H54 (cell line): Measurements from ENCODE around the gene ZNF841.

Experiments
- DNase-seq: peaks from one replicate; pipeline ENCODE4 v3.0.0; 2011; ENCODE audit warnings: low spot score, mixed read lengths; ENCODE audit not compliant: insufficient read length
- FAIRE-seq: peaks from 3 replicates; lab custom pipeline; 2011; peaks lifted over from hg19 to GRCh38; lab: Jason Lieb, UNC
- POLR2A ChIP-seq: IDR thresholded peaks from 2 replicates; pipeline ENCODE4 v1.6.1; 2011; ENCODE audit warnings: low read depth, mild to moderate bottlenecking, low read length

The ZNF841 gene

GRCh38 chr19:52095172-52096014, at the start of gene ZNF841:
Gene ZNF841, minus strand, starts transcription at chr19:52095765. Its CDS starts 10,964 bp downstream, at chr19:52084801.
- peak; percentile 75 for TF ChIP-seq POLR2A
- peak; percentile 52 for FAIRE-seq
- peak; percentile 89 for DNase-seq

- FAIRE-seq (no peak), DNase-seq (no peak)
- no peak for TF ChIP-seq POLR2A
These were observed 46.5 kb upstream of the ZNF841 start for GRCh38 chr19:52142001-52142595.

DNA sequence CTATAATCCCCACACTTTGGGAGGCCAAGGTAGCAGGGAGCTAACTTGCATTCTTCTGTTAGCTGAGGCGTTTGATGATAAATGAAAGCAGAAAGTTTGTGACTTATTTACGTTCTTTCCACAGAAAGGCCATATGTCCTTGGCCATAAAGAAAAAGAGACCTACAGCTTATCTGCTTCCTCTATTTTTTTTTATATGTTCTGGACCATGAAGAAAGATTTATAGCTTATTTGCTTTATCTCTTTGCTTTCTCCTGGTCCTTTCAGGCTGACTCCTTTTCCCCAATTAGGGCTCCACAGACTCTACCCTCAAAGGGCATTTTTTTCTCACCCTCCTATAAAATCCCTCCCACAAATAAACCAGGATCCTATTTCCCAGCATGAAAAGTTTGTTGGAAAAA, 45.6 kb upstream of the ZNF841 start:
- DNase-seq (no peak), FAIRE-seq (no peak)
- no peak for TF ChIP-seq POLR2A

DNA sequence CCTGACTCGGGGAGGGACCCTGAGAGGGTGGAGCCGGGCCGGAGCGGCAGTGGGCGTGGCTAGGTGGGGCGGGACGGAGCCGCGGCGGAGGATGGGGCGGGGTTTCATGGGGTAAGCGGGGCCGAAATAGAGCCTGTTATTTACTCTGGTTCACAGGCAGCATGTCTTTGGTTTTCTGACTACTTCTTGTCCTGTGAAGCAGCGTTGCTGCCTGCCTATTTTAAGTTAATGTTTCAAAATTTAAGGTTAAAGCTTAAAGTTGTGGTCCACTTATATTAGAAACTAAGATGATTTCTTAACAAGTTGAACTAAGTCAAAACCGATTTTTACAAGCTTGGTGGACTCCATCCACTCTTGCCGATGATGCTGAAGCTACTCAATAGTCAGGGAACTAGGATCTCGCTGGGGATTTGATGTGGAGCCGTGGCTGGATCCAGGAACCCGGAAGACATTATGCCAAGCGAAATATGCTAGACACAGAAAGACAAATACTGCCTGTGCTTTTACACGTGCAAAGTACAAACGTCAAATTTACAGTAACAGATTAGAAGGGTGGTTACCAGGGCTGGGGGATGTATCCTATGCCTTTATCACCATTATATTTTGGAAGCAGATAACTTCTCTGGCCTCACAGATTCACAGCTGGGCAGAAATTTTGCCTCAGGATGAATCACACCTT, 44.6 kb upstream of the ZNF841 start:
- FAIRE-seq (peak; percentile 30), DNase-seq (no peak)
- TF ChIP-seq POLR2A: no peak

DNA sequence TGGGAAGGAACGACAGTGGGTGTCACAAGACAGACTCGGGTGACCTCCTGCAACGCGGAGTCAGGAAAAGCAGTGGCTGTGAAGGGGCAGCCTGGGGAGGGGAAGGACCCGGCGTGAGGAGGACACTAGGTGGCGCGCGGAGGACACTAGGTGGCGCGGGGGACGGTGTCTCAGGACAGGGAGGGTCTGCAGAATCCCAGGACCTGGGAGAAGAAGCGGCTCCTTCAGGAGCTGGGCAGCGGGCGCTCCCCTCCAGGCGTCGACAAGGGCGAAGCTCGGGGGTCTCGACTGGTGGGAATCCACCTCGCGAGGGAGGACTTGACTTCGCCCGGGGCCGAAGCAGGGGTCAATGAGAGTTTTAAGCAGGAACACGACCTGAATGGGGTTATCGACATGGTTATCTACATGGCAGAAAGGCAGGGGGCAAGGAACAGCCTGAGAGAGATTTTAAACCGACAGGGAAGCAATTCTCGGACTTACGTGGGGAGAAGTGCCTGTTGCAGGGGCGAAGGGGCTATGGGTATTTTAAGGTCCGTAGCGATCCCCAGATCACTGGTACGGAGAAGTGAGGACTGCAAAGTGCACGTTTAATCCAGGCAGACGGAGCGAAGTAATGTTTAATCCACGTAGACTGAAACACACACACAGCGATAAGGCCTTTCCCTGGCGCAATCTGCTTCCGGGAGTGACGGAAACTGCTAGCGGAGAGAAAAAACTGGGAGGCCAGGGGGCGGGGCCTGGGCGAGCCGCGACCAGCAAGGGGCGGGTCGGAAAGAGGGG, 43.9 kb upstream of the ZNF841 start, which contains the start of gene ZNF616:
Gene ZNF616, minus strand, starts transcription at position 687 of the 780 bp plus-strand sequence. CDS start 9,426 bp downstream, outside the sequence.
- DNase-seq: peak; percentile 85
- FAIRE-seq: no peak
- TF ChIP-seq POLR2A: peak; percentile 76

DNA sequence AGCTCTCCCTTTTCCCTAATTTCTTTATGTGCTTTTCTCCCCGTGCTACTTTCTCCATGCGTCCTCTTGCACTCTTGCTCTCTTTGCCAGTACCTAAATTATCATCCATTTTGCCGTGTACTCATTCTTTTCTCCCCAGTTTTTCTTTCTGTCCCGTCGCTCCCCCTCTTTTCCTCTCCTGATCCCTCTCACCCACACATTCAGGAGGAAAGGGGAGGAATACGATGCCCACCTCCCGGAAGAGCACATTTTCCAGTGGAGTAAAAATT, 43.4 kb upstream of the ZNF841 start:
- no peak for TF ChIP-seq POLR2A
- FAIRE-seq (no peak), DNase-seq (no peak)

DNA sequence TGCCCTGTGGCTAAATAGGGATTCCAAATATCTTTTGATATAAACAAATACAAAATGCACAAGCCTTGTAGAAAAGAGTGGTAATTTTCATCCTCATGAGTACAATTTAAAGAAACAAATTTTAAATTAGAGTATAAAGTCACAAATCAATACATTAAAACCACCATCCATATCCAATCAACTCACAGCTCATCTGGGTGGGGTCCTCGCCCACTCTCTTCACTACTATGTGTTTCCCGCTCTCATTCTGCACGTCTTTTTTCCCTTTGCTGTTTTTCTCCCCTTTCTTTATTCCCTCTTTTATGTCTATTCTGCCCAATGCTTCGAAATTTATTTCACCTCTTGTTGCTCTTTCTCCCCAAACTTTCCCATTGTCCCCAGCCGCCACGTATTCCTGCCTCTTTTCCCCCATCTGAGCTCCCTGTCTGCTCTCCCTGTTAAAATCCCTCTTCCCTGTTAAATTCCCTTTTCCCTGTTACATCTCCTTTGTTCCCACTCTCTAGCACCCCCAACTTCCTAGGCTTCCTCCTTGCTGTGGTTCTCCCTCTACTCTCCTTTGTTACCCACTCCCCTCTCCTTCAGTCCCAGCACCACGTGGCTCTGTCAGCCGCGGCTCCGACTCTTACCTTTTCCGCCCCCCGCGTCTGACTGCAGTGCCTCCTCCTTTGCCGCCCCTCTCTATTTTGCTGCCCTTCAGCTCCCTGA, 42.9 kb upstream of the ZNF841 start:
- no peak for TF ChIP-seq POLR2A
- DNase-seq: no peak
- FAIRE-seq: no peak

DNA sequence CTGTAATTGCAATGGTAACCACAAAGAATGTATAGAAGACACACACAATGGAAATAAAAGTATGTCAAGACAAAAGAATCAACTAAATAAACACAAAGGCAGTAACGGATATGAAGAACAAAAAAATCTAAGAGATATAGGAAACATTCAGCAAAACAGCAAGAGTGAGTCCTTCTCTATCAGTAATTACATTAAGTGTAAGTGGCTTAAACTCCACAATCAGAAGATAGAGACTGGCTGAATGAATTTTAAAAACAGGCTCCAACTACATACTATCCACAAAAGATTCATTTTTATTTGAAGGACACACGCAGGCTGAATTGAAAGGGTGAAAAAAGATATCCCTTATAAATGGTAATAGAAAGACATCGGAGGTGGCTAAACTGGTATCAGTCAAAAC, 24.7 kb upstream of the ZNF841 start:
- DNase-seq (no peak), FAIRE-seq (no peak)
- TF ChIP-seq POLR2A: no peak

DNA sequence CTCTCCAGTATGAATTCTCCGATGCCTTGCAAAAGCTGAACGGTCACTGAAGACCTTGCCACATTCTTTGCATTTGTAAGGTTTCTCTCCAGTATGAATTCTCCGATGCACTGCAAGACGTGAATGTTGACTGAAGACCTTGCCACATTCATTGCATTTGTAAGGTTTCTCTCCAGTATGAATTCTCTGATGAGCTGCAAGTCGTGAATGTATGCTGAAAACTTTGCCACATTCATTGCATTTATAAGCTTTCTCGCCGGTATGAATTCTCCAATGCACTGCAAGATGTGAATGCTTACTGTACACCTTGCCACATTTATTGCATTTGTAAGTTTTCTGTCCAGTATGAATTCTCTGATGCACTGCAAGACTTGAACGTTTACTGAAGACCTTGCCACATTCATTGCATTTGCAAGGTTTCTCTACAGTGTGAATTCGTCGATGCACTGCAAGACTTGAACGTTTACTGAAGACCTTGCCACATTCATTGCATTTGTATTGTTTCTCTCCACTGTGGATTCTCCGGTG, 20.0 kb upstream of the ZNF841 start:
- DNase-seq: no peak
- no peak for TF ChIP-seq POLR2A
- no peak for FAIRE-seq

DNA sequence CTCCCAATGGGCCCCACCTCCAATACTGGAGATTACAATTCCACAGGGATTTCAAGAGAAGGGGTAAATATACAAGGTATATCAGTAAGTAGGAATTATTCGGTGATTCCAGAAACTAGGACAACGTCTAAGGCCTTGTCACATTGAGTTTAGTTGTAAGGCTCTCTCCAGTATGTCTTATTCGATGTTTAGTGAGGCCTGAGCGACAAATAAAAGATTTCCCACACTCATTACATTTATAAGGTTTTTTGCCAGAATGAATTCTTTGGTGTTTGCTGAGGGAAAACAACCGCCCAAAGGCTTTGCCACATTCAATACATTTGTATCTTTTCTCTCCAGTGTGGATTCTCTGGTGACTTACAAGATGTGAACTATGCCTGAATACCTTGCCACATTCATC, 19.1 kb upstream of the ZNF841 start:
- FAIRE-seq: no peak
- no peak for TF ChIP-seq POLR2A

DNA sequence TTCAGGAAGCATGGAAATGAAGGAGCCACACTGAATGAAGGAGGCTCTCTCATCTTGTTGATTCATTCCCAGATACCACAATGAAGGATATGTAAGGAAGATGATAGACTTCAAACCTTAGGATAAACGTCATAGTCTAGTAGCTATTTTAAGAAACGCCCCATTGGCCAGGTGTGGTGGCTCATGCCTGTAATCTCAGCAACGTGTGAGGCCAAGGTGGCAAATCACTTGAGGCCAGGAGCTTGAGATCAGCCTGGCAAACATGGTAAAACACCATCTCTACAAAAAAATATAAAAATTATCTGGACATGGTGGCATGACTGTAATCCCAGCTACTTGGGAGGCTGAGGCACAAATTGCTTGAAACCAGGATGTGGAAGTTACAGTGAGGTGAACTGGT, 17.1 kb upstream of the ZNF841 start:
- no peak for TF ChIP-seq POLR2A
- DNase-seq (no peak), FAIRE-seq (no peak)

More for the DNA sequence above, 19.1 kb upstream of the ZNF841 start:
- DNase-seq: no peak

DNA sequence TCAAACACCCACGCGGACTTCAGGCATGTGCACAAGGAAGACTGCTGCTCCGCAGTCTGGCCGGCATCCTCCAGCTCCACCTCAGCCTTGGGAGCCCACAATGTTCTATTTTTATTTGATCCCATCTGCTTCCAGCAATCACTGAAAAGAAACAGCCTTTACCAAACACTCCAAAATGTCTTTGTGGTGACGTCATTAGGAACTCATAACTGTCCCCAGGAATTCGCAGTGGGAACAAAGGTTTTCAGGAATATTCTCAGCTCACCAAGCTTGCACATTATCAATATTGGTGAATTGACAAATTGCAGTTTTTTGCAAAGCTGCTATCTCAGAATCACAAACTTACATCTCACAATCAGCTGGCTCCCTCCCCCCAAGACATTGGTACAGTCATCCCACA, 15.2 kb upstream of the ZNF841 start:
- FAIRE-seq (no peak), DNase-seq (no peak)
- TF ChIP-seq POLR2A: no peak

DNA sequence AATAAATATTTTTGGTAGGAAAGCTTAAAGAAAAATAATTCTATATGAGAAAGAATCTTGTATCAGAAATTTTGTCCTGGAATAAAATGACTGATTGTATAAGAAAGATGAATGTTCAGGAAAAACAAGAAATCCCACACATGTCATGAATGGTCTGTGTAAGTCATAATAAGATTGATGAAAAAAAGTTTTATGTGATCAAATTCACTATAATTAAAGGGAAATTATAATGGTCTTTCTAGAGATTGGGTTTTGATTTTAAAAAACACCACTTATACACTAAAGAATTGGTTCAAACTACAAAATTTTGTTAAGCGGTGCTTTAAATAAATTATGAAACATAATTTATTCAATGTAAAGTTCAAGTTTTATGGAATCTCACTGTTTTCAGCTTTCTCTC, 7.2 kb upstream of the ZNF841 start:
- FAIRE-seq (peak; percentile 20), DNase-seq (no peak)
- TF ChIP-seq POLR2A: no peak
